Breast epithelium (tissue), 4 donors: Measurements from ENCODE around the gene RASGRP1. TPM values are rescaled to one million over a fixed set of nuclear protein-coding genes. Genes with fewer than 3 reads are reported as not detected.

ENCODE experiments used
- DNase-seq, 2 donors: peaks; one replicate each; pipeline ENCODE4 v3.0.0-alpha.2; 2019; ENCODE audit warnings: low spot score in 2 of 2
- H3K27ac ChIP-seq, 2 donors: fragments of 200-600 bp; sonication (generic) in 1 of 2; one replicate each; pipeline ENCODE4 v1.5.1; 2016 to 2019; ENCODE audit warnings: mild to moderate bottlenecking in 1 of 2
- H3K27me3 ChIP-seq, 2 donors: fragments of 200-600 bp; sonication (generic) in 1 of 2; one replicate each; pipeline versions ENCODE4 v1.5.1 to v1.6.0; 2017 to 2019; ENCODE audit warnings: control low read depth in 1 of 2, mild to moderate bottlenecking in 1 of 2
- H3K36me3 ChIP-seq: fragments of 200-600 bp; one replicate; pipeline ENCODE4 v1.5.1; 2019
- H3K4me1 ChIP-seq, 2 donors: fragments of 200-600 bp; sonication (generic); one replicate each; pipeline ENCODE4 v1.5.1; 2016 to 2019; ENCODE audit warnings: control low read depth in 1 of 2
- H3K4me3 ChIP-seq, 3 donors: fragments of 200-600 bp; sonication (generic); 1 replicate in 2 of 3; 2 replicates in 1 of 3; pipeline ENCODE4 v1.5.1; 2016 to 2019; ENCODE audit warnings: mild to moderate bottlenecking in 3 of 3, moderate library complexity in 2 of 3
- H3K9me3 ChIP-seq, 2 donors: fragments of 200-600 bp; sonication (generic) in 1 of 2; one replicate each; pipeline ENCODE4 v1.5.1; 2016 to 2019; ENCODE audit warnings: control low read depth in 1 of 2
- CTCF ChIP-seq, 3 donors: fragments of 450-650 bp; IDR thresholded peaks; one replicate each; pipeline ENCODE4 v1.5.1; 2016 to 2017; ENCODE audit warnings: antibody characterized with exemption in 3 of 3, mild to moderate bottlenecking in 3 of 3, moderate library complexity in 3 of 3
- POLR2A ChIP-seq: fragments of 450-650 bp; IDR thresholded peaks from one replicate; pipeline ENCODE4 v1.6.1; 2016; ENCODE audit warnings: antibody characterized with exemption, mild to moderate bottlenecking, moderate library complexity
- POLR2AphosphoS5 ChIP-seq, 3 donors: sonication (generic); formaldehyde crosslinking; IDR thresholded peaks; one replicate each; pipeline ENCODE4 v1.6.1; 2017; ENCODE audit warnings: antibody characterized with exemption in 3 of 3
- intact Hi-C: fragments of 100-400 bp; cut with DNase I; formaldehyde crosslinking; loops from one replicate; pipeline ENCODE4 v1.15.1; 2023; ENCODE audit warnings: low total_unique reads
- total RNA-seq, 3 donors: library from RNA; depleted of rRNA; stranded (reverse); fragments of >200 nt; gene quantifications; one replicate each; pipeline ENCODE4 v1.1.0, GENCODE V29; 2016

RASGRP1 gene
- total RNA-seq, 3 donors from 2014 or later, result 0.96 to 4.8 (median 1.3) TPM

- TF ChIP-seq CTCF (IDR thresholded peaks at IDR 0.05), result no peak
- no peak for DNase-seq
- intact Hi-C loops, result no loop called here
Observed at GRCh38 chr15:38508647-38509046, 56.0 kb downstream of the RASGRP1 start.

GRCh38 chr15:38507570-38507969 is 57.0 kb downstream of the RASGRP1 start:
- no peak overlapping the region for H3K4me3 ChIP-seq
- no peak overlapping the region for H3K27ac ChIP-seq
- H3K9me3 ChIP-seq, result no peaks in the 10 kb centered on the region
- H3K4me1 ChIP-seq, result no peaks in the 10 kb centered on the region
- intact Hi-C loops, result no loop called here
- DNase-seq, result no peak
- TF ChIP-seq POLR2A (no peak), POLR2AphosphoS5 (IDR thresholded peaks at IDR 0.05) (no peak), CTCF (IDR thresholded peaks at IDR 0.05) (no peak)
- H3K27me3 ChIP-seq, result no peaks in the 10 kb centered on the region
- H3K36me3 ChIP-seq, result no peaks in the 10 kb centered on the region

More at GRCh38 chr15:38508647-38509046, 56.0 kb downstream of the RASGRP1 start:
- Histone ChIP-seq H3K9me3 (no peaks in the 10 kb centered on the region), H3K27me3 (no peaks in the 10 kb centered on the region), H3K4me3 (no peak overlapping the region), H3K36me3 (no peaks in the 10 kb centered on the region), H3K4me1 (no peaks in the 10 kb centered on the region), H3K27ac (no peak overlapping the region)

GRCh38 chr15:38506997-38507396 is 57.6 kb downstream of the RASGRP1 start:
- no peaks in the 10 kb centered on the region for H3K9me3 ChIP-seq
- no peak overlapping the region for H3K27ac ChIP-seq
- intact Hi-C loops, result no loop called here
- H3K36me3 ChIP-seq, result no peaks in the 10 kb centered on the region
- DNase-seq, result no peak
- TF ChIP-seq POLR2AphosphoS5 (IDR thresholded peaks at IDR 0.05) (no peak), CTCF (IDR thresholded peaks at IDR 0.05) (no peak), POLR2A (no peak)
- no peak overlapping the region for H3K4me3 ChIP-seq
- no peaks in the 10 kb centered on the region for H3K4me1 ChIP-seq
- no peaks in the 10 kb centered on the region for H3K27me3 ChIP-seq

- no peak overlapping the region for H3K27ac ChIP-seq
- no peak for DNase-seq
- no peak overlapping the region for H3K4me3 ChIP-seq
- intact Hi-C loops, result no loop called here
- no peaks in the 10 kb centered on the region for H3K36me3 ChIP-seq
- H3K27me3 ChIP-seq, result no peaks in the 10 kb centered on the region
- TF ChIP-seq POLR2A (no peak), POLR2AphosphoS5 (IDR thresholded peaks at IDR 0.05) (no peak), CTCF (IDR thresholded peaks at IDR 0.05) (no peak)
- H3K4me1 ChIP-seq, result no peaks in the 10 kb centered on the region
- H3K9me3 ChIP-seq, result no peaks in the 10 kb centered on the region
Observed at GRCh38 chr15:38504680-38505467, 59.7 kb downstream of the RASGRP1 start.

DNA sequence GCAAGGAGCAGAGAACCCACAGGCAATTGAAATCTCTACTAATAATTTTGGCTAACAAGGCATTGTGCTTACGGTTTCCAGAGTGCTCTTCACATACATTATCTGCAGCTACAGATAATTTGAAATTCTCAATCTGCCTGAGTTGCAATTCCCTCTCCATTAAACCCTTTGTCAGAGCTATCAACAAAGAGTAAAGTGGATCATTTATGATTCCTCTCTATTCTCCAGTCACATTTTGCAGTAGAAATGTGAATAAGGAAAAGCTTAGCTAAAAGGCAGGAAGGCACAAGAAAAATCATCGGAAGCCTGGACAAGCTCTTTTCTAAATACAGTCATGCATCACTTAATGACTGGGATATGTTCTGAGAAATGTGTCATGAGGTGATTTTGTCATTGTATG is 61.1 kb downstream of the RASGRP1 start:
- intact Hi-C loops, result no loop called here
- H3K4me1 ChIP-seq, result no peaks in the 10 kb centered on the region
- no peak for TF ChIP-seq POLR2A
- TF ChIP-seq CTCF (IDR thresholded peaks at IDR 0.05), result no peak
- TF ChIP-seq POLR2AphosphoS5 (IDR thresholded peaks at IDR 0.05), result no peak
- no peaks in the 10 kb centered on the region for H3K36me3 ChIP-seq
- H3K4me3 ChIP-seq, result no peak overlapping the region
- no peaks in the 10 kb centered on the region for H3K9me3 ChIP-seq
- no peaks in the 10 kb centered on the region for H3K27me3 ChIP-seq
- no peak for DNase-seq
- no peak overlapping the region for H3K27ac ChIP-seq
